NCI-H774 (cell line): ENCODE data around the gene FOLR3.
"Not testable (repeated sequence)": the region's sequence is repeated elsewhere in the genome, so short reads cannot be mapped to it uniquely, and the experiment has no call there.

Experiments
- DNase-seq: peaks from one replicate; lab custom pipeline; 2025; lab: John Stamatoyannopoulos, UW

The FOLR3 gene

GRCh38 chr11:72162891-72163492 lies 27.5 kb downstream of the FOLR3 start:
- DNase-seq = peak; percentile 12

GRCh38 chr11:72164187-72164586 lies 28.7 kb downstream of the FOLR3 start:
- DNase-seq = not testable (repeated sequence)

GRCh38 chr11:72169046-72169555 lies 33.6 kb downstream of the FOLR3 start:
- DNase-seq = not testable (repeated sequence)

GRCh38 chr11:72169754-72170153 lies 34.2 kb downstream of the FOLR3 start:
- DNase-seq = not testable (repeated sequence)

- not testable (repeated sequence) for DNase-seq
Measured at GRCh38 chr11:72172043-72172442, 36.5 kb downstream of the FOLR3 start.

GRCh38 chr11:72173291-72173690 lies 37.8 kb downstream of the FOLR3 start:
- DNase-seq = no peak

GRCh38 chr11:72174302-72175070 lies 39.0 kb downstream of the FOLR3 start:
- no peak for DNase-seq

GRCh38 chr11:72177656-72178055 lies 42.1 kb downstream of the FOLR3 start:
- DNase-seq = no peak

GRCh38 chr11:72179049-72179803 lies 43.7 kb downstream of the FOLR3 start:
- DNase-seq = no peak

GRCh38 chr11:72179804-72180396 lies 44.4 kb downstream of the FOLR3 start:
- DNase-seq = no peak

GRCh38 chr11:72180892-72181552 lies 45.5 kb downstream of the FOLR3 start:
- DNase-seq = not testable (repeated sequence)

- DNase-seq = not testable (repeated sequence)
Measured at GRCh38 chr11:72181553-72181958, 46.0 kb downstream of the FOLR3 start.

- no peak for DNase-seq
Measured at GRCh38 chr11:72188267-72188666, 52.7 kb downstream of the FOLR3 start.
